Fibroblast of skin of left biceps (primary cell): ENCODE results near the gene BMPER.
A peak's percentile ranks its signal among the peaks of the same experiment; 100 is the strongest.

Experiments used
- DNase-seq, 2 experiments: peaks; one replicate each; pipeline ENCODE4 v3.0.0-alpha.2; 2013; ENCODE audit warnings: low read depth in 2 of 2

Gene BMPER

DNA sequence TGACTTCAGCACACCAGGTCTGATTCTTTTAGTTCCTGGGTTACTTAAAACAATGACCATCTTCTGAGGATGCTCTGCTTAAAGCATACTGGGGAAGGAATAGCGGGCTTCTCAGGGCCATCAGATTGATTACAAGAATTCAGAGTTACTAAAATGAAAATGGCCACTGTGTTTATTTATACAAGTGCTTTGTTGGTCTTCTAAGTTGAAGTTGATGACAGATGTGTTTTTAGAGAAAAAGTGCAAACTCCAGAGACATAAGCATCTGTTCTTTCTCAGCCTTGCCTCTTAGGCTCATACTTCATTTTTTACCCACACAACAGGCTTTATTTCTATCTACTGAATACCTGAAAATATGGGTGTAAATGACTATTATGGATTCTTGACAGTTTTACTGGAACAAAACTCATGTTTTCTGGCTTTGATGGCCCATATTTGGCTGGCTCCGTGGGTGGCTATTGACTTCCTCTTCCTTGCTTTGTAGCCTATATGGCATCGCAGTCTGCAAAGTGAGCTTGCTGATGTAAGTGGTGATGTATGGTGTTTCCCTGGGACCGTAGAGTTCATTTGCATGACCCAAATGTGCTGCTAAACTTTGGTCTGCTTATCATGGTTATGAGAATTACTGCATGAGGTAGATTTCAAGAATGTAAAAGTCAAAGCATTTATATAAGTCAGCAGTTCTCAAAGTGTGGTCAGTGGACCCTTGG is 121.3 kb downstream of the BMPER start:
- no peak for DNase-seq

GRCh38 chr7:34031156-34031555 is 125.8 kb downstream of the BMPER start:
- no peak for DNase-seq

DNA sequence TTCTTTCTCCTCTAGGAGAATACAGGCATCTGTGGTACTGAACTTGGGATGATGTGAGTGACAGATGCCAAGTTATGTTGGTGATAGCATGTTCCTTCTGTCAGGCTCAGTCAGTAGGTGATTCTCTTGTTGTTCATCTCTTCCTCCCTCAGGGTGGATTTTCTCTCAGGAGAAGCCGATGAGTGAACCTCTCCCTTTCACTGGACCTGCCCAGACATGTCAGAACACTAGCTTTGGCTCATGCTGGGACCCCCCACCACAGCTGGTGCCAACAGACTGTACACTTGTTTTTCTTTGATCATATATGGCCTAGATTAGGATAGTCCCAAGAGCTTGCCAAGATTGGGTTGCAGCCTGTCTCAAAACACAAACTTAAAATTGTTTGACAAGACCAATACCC is 129.4 kb downstream of the BMPER start:
- no peak for DNase-seq

- DNase-seq = no peak
Measured at GRCh38 chr7:34036051-34036920, 130.9 kb downstream of the BMPER start.

DNA sequence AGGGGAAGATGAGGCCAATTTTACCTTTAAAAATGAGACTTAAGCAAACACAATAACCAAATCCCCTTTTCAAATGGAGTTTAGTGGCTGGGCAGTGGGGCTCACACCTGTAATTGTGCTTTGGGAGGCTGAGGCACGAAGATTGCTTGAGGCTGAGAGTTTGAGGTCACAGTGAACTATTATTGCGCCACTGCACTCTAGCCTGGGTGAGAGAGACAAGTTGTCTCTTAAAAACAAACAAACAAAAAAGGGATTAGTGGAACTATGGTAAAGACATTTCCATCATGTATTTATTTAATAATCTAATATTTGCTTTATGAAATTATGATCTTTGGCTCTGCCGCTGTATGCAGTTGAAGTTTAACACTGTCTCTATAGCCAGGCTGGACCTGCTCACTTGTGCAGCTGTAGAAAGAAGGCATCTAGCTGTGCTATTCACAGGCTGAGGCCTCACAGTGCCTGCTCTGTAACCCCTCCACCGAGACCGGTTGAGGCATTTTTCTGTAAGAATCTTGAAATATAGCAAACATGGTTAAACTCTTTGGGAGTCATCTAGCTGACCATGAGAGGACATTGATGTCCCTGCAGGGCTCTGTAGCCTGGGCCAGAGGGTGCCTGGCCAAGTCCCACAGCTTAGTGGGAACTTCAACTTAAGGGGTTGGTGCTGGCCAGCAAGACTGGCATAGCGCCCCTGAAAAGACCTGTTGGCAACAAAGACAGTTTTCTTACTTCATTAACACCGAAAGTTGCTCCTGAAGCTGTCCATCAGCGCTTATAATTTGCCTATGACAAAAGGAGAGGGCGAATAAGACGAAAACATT is 131.8 kb downstream of the BMPER start:
- no peak for DNase-seq

GRCh38 chr7:34038816-34039470 is 133.6 kb downstream of the BMPER start:
- DNase-seq = peak; percentile 34 to 47

DNA sequence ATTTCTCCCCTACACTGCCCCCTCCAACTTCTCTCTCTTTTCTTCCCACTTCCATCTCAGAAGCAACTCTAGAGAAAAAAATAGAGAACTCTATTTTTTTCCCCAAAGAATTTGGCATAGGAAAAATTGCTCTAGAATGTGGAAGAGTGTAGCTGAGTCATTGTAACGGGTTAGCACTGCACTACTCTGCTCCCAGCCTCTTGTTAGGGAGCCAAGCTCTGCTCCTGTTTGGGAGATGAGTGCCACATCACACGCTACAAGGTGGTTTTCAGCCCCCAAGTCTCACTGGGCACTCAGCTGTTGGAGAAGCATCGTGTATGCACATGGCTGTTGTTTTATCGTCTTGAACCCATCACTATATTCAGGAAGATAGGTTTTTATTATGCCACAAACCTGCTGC is 136.4 kb downstream of the BMPER start:
- DNase-seq = no peak

DNA sequence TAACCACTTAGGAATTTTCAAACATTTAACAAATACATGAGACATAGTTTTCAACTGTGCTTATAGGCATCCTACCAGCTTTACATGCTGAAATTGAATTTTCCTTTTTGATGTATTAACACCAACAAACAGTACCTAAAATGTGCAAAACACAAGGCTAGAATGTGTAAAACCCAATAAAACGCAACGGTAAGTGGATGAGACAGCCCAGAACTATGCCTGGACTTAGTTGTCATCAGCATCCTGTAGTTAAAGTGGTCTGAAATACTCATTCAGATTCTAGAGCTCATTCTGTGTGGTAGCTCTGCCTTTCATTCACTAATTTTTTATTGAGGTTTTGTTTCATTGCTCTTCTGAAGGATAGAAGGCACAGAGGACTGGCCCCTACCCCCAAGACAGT is 137.1 kb downstream of the BMPER start:
- no peak for DNase-seq

DNA sequence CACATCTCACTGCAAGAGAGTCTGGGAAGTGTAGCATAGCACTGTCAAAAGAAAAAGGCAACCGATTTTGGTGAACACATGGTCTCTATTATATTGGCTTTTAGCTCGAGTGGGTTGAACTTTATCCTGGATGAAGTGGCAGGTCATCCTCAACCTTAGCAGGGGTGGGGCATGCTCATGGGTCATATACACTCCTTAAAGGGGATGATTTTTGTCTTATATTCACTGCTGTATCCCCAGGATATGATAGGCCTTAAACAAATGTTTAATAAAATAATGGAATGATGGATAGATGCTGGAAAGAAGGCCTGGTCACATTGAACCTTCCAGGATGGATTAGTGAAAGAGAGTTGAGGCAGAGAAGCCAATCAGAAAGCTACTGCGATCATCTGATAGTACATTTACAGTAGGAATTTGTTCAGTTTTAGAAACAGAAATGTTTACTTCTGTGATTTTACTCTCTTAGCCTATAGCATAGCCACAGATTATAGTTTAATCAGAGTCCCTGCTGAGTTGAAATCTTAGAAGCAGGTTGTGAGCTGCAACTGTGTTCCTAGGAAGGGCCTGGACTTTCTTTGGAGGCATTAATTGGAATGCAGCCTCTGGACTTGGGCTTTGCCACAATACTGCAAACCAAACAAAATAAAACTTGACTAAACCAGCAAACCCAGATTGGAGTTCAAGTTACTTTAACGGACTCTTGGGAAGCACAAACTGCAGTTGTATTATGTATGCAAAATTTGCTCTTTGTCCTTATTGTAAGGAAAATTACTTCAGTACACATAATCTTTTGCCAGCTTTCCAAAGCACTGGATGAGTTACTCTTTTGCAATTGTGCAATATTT is 138.3 kb downstream of the BMPER start:
- no peak for DNase-seq

DNA sequence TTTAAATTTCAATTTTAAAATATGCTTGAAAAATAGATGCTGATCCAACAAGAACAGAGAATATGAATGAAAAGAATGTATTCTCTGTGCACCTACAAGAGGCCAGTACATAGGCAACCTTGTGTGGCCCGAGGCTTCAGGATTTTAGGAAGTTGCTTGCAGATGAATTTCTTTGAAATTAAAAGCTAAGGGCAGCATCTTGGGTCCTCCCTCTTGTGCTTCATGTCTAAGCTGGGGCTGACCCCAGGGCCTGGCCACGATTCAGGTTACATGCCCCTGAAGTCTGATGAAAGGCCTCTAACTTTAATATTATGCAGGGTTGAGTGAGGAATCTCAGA is 138.9 kb downstream of the BMPER start:
- no peak for DNase-seq

DNA sequence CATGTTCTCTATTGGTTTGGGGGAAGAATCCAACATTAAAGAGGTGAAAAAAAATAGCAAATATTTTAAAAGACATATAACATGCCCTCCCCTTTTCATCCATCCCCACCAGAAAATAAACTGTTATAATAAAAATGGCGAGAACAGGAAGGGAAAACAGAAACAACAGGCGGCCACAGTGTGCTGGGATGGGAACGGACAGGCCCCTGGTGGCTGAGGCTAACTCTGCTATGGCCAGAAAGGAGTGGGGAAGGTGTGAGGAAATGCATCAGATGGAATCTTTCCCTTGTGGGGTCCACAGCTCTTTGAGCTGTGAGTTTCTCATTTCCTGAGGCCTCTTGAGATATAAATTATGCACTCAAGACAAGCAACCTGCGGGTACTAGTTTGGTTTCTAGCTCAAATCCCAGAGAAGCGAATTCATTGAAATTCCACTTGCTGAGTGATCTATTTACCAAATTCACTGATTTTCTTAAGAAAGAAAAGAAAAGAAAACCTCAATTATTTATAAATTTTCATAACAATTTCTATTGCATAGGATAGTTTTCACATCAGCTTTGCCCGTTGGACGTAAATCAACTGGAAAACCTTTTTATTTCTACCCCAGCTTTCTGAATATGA is 139.5 kb downstream of the BMPER start:
- DNase-seq = no peak

- DNase-seq = no peak
Measured at GRCh38 chr7:34048445-34048844, 143.1 kb downstream of the BMPER start.

- DNase-seq = no peak
Measured at GRCh38 chr7:34054075-34054474, 148.7 kb downstream of the BMPER start.

DNA sequence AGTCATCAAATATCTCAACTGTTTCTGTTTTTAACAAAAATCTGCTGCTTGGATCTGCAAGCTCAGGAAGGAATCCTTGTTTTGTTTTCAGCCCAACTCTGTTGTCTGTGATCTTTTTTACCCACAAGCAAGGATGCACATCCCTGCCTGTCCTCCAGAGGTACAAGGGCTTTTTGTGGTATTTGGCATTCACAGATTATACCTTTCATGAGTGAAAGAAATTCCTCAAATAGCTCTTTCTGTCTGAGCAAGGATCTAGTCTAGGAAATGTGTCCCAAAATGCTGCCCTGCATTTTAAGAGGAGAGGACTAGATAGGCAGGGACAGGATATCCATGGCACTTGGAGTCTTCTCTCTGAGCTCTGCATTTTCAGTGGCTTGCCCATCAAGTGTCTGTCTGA is 151.8 kb downstream of the BMPER start:
- no peak for DNase-seq

- DNase-seq = no peak
Measured at GRCh38 chr7:34057956-34058355, 152.6 kb downstream of the BMPER start.

DNA sequence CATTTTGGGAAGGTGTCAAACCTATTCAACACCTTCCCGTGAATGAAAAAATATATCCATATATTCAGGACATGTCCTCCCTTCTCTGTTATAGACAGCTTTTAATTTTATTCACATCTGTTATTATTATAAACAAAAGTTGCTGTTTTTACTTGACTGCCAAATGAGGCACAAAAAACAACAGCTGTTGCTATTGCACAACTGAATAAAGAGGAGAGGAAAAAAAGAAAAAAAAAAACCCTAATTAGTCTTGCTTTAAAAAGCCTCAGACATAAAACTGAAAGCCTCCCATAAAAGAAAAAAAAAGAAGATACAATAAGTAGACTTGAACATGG is 153.4 kb downstream of the BMPER start:
- no peak for DNase-seq

DNA sequence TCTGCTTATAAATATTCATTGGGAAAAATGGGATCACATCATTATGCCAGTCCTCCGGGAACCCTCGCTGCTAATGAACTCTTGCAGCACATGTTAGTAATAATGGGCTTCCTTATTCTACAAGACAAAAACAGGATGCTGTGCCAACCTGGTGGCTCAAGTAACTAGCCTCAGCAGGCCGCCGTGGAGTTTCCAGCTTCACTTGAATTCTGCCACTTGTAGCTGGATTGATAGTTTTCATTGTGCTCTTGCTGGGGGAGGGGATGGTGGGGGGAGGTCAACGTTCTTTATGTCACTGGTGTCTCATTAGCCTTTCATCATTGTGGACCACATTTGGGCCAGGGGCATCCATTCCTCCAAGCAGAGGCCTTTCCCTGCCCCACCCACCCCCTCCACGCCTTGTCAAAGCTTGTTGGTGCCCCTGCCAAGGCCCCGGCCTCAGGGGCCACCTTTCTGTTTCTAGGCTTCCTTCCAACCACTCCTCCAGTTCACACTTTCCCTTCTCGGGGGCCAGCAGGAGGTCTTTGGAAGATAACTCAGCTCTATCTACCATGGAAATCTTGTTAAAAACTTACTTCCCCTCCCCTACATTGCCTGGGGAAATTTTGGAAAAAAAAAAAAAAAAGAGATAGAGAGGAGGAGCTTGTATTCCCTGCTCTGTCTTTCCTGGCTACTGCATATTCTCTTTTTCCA is 153.9 kb downstream of the BMPER start:
- no peak for DNase-seq

DNA sequence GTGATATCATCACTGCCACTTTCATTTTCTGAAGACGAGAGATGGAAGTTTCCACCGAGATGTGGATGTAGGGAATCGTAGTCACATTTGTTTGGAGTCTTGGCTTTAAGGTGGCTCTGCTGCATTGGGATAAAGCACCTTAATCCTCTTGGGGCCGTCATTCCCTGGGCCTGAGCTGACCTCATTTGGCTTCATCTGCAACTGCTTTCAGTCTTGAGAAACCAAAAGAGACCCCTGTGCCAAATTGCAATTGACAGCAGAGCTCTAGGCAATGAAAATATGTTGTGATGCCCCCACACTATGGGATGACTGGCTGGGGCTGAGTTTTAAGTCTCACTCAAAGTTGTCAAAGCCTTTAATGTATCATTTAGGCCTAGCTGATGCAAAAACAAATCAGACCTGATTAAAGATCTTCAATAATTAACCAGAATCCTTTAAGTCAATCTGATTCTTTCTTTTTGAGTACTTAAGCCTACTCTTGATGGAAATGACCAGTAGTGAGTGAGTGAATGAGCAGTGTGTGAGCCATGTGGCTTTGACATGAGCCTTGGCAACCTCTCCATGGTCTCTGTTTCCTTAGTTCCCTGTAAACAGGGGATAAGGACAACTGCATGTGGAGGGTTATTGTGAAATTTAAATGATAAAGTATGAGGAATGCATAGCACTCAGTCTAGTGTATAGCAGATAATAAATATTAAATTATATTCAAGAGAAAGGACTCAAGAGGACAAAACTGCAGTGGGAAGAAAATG is 155.0 kb downstream of the BMPER start:
- peak in 1 of 2 experiments; percentile 42 for DNase-seq

- peak; percentile 71 to 77 for DNase-seq
Measured at GRCh38 chr7:34061149-34061548, 155.8 kb downstream of the BMPER start.
